Endothelial cell of umbilical vein (primary cell): ENCODE data around the gene UPF3A.

Experiments
- EZH2 ChIP-seq: IDR thresholded peaks from 2 replicates; pipeline ENCODE4 v1.6.1; 2012; ENCODE audit warnings: borderline replicate concordance, low read depth, mild to moderate bottlenecking, moderate library complexity, low read length, inconsistent platforms; ENCODE audit not compliant: severe bottlenecking
- JUN ChIP-seq: IDR thresholded peaks from 2 replicates; pipeline ENCODE4 v1.6.1; 2011; ENCODE audit warnings: borderline replicate concordance, low read depth; ENCODE audit not compliant: insufficient read length, insufficient read depth
- MAX ChIP-seq: IDR thresholded peaks from 2 replicates; pipeline ENCODE4 v1.6.1; 2011; ENCODE audit not compliant: insufficient read depth, insufficient read length
- POLR2A ChIP-seq: IDR thresholded peaks from 2 replicates; pipeline ENCODE4 v1.6.1; 2012; ENCODE audit warnings: low read depth, mild to moderate bottlenecking, control low read depth, low read length
- POLR2AphosphoS5 ChIP-seq: IDR thresholded peaks from 2 replicates; pipeline ENCODE4 v1.6.1; 2012; ENCODE audit warnings: low read depth, mild to moderate bottlenecking, control low read depth, low read length, moderate library complexity; ENCODE audit not compliant: insufficient read depth
- TF ChIP-seq, protein P1 (sequence below), 2 donors: IDR thresholded peaks; 1 replicate in 1 of 2; 2 replicates in 1 of 2; pipeline ENCODE4 v1.5.1; 2011; ENCODE audit warnings: low read length in 2 of 2, mild to moderate bottlenecking in 2 of 2, moderate library complexity in 2 of 2, control low read depth in 1 of 2, inconsistent platforms in 1 of 2, low read depth in 1 of 2; ENCODE audit not compliant: insufficient read depth in 1 of 2; ENCODE audit errors: extremely low read depth in 1 of 2

DNA sequence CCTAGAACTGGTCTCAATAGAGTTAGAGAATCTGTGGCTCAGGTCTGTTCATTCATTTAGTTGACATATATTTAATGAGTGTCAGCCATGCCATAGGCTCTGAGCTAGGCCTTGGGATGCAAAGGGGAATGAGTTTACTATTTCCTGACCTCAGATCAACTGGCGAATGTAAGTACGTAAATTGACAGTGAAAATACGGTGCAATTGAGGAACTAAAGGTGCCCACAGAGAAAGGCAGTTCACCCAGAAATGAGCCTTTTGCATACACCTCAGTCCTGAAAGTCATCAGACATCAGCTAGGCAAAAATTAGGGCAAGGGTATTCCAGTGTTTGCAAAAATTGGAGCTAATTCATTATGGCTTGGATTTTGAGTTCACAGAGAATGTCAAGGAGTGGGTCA, 20.6 kb upstream of the UPF3A start:
- TF ChIP-seq, protein P1, sequence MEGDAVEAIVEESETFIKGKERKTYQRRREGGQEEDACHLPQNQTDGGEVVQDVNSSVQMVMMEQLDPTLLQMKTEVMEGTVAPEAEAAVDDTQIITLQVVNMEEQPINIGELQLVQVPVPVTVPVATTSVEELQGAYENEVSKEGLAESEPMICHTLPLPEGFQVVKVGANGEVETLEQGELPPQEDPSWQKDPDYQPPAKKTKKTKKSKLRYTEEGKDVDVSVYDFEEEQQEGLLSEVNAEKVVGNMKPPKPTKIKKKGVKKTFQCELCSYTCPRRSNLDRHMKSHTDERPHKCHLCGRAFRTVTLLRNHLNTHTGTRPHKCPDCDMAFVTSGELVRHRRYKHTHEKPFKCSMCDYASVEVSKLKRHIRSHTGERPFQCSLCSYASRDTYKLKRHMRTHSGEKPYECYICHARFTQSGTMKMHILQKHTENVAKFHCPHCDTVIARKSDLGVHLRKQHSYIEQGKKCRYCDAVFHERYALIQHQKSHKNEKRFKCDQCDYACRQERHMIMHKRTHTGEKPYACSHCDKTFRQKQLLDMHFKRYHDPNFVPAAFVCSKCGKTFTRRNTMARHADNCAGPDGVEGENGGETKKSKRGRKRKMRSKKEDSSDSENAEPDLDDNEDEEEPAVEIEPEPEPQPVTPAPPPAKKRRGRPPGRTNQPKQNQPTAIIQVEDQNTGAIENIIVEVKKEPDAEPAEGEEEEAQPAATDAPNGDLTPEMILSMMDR (IDR thresholded peaks at IDR 0.05; ENCODE audit: extremely low read depth in 1 of 2, insufficient read depth in 1 of 2, low read depth in 1 of 2, low read length in 2 of 2), result no peak
- TF ChIP-seq POLR2A, result no peak
- no peak for TF ChIP-seq JUN
- no peak for TF ChIP-seq POLR2AphosphoS5
- no peak for TF ChIP-seq MAX
- TF ChIP-seq EZH2, result no peak
